Measurements from ENCODE around the gene PIK3R6. TPM values are rescaled to one million over a fixed set of nuclear protein-coding genes. Genes with fewer than 3 reads are reported as not detected.

PIK3R6 gene
- polyA plus RNA-seq, 1 experiment: not detected

- TF ChIP-seq, protein P1, sequence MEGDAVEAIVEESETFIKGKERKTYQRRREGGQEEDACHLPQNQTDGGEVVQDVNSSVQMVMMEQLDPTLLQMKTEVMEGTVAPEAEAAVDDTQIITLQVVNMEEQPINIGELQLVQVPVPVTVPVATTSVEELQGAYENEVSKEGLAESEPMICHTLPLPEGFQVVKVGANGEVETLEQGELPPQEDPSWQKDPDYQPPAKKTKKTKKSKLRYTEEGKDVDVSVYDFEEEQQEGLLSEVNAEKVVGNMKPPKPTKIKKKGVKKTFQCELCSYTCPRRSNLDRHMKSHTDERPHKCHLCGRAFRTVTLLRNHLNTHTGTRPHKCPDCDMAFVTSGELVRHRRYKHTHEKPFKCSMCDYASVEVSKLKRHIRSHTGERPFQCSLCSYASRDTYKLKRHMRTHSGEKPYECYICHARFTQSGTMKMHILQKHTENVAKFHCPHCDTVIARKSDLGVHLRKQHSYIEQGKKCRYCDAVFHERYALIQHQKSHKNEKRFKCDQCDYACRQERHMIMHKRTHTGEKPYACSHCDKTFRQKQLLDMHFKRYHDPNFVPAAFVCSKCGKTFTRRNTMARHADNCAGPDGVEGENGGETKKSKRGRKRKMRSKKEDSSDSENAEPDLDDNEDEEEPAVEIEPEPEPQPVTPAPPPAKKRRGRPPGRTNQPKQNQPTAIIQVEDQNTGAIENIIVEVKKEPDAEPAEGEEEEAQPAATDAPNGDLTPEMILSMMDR (IDR thresholded peaks at IDR 0.05; ENCODE audit: low read depth, low read length): no peak
- no peak overlapping the region for H3K4me3 ChIP-seq (ENCODE audit: low read depth, low read length)
- ChIA-PET CTCF (no interaction called here), POLR2A (no interaction called here)
- no peaks in the 10 kb centered on the region; the same call in 1 of the 2 replicates for H3K9me3 ChIP-seq (ENCODE audit: control insufficient read depth, insufficient read depth, low read length)
- H3K27me3 ChIP-seq (ENCODE audit: control insufficient read depth, insufficient read depth, low read length): peaks cover 8% of the 10 kb centered on the region
- no peak for DNase-seq (ENCODE audit: low read depth, low spot score)
- no peak overlapping the region for H3K27ac ChIP-seq (ENCODE audit: low read depth, low read length)
These were observed 6.6 kb upstream of the PIK3R6 start for GRCh38 chr17:8873801-8874715.

DNA sequence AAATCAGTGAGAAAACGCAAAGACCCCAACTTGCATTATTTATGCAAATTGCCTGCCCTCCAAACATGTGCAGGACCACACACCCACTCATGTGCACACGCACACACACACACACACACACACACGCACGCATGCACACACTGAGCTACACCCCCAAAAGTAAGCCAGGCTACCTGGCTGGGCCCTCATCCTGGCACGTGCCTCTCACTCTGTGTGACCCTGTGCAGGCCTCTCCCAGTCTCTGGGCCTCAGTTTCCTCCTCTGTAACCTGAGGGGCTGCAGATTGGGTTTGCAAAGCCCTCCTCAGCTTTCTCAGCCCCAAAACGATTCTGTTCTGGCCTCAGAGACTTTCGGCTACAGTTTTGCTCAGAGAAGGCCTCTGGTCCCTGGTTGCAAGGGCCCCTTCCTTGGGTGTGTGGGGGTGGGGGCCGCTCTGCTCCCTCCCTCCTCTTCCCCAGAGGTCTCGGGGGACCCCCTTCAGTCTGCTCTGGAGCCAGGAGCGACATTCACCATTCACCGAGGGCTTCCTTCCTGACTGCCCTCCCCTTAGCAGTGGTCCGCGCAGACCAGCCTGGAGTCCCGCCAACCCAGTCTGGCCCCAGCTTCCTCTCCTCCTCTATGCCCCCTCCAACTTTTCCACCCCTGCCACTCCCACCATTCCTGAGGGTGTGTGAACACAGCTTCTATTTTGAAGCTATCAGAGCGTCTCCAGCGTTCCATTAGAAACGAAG lies 5.4 kb upstream of the PIK3R6 start:
- no peak overlapping the region for H3K27ac ChIP-seq (ENCODE audit: low read depth, low read length)
- POLR2A ChIA-PET: no interaction called here
- peaks cover 8% of the 10 kb centered on the region for H3K27me3 ChIP-seq (ENCODE audit: control insufficient read depth, insufficient read depth, low read length)
- TF ChIP-seq, protein P1 (IDR thresholded peaks at IDR 0.05; ENCODE audit: low read depth, low read length): no peak
- H3K4me3 ChIP-seq (ENCODE audit: low read depth, low read length): no peak overlapping the region
- DNase-seq (ENCODE audit: low read depth, low spot score): no peak
- H3K9me3 ChIP-seq (ENCODE audit: control insufficient read depth, insufficient read depth, low read length): no peaks in the 10 kb centered on the region; the same call in 1 of the 2 replicates
- CTCF ChIA-PET: no interaction called here

- no peak overlapping the region for H3K27ac ChIP-seq (ENCODE audit: low read depth, low read length)
- ChIA-PET CTCF (interaction anchor here (0.6 kb wide), 3 partner anchors 262 to 1746 kb away, joined by 3 to 4 read pairs (median 3); no protein-coding TSS in a partner anchor), POLR2A (no interaction called here)
- H3K27me3 ChIP-seq (ENCODE audit: control insufficient read depth, insufficient read depth, low read length): peaks cover 8% of the 10 kb centered on the region
- no peak overlapping the region for H3K4me3 ChIP-seq (ENCODE audit: low read depth, low read length)
- H3K9me3 ChIP-seq (ENCODE audit: control insufficient read depth, insufficient read depth, low read length): no peaks in the 10 kb centered on the region; the same call in 1 of the 2 replicates
- TF ChIP-seq, protein P1 (IDR thresholded peaks at IDR 0.05; ENCODE audit: low read depth, low read length): no peak
- no peak for DNase-seq (ENCODE audit: low read depth, low spot score)
These were observed 4.7 kb upstream of the PIK3R6 start for GRCh38 chr17:8872036-8872704.

- ChIA-PET CTCF (interaction anchor here (0.6 kb wide), 2 partner anchors 263 to 461 kb away, joined by 3 to 4 read pairs; no protein-coding TSS in a partner anchor), POLR2A (no interaction called here)
- DNase-seq (ENCODE audit: low read depth, low spot score): no peak
- Histone ChIP-seq H3K27ac (ENCODE audit: low read depth, low read length) (no peak overlapping the region), H3K27me3 (ENCODE audit: control insufficient read depth, insufficient read depth, low read length) (peaks cover 8% of the 10 kb centered on the region), H3K9me3 (ENCODE audit: control insufficient read depth, insufficient read depth, low read length) (no peaks in the 10 kb centered on the region; the same call in 1 of the 2 replicates), H3K4me3 (ENCODE audit: low read depth, low read length) (no peak overlapping the region)
- TF ChIP-seq, protein P1 (IDR thresholded peaks at IDR 0.05; ENCODE audit: low read depth, low read length): no peak
These were observed 3.7 kb upstream of the PIK3R6 start for GRCh38 chr17:8871081-8871581.

Data from AG04450 (cell line).